ENCODE results near the gene LRP1-AS. TPM values are rescaled to one million over a fixed set of nuclear protein-coding genes. Genes with fewer than 3 reads are reported as not detected.
A peak's percentile ranks its signal among the peaks of the same experiment; 100 is the strongest.

The LRP1-AS gene
- total RNA-seq, 3 donors from 2014 or later: not detected

- intact Hi-C loops (cut with DNase I; ENCODE audit: low total_unique reads): no loop called here
- no peaks in the 10 kb centered on the region for H3K36me3 ChIP-seq
- no peaks in the 10 kb centered on the region for H3K27me3 ChIP-seq
- H3K27ac ChIP-seq: peak overlapping the region; percentile 10 to 69
- DNase-seq (ENCODE audit: low spot score in 2 of 2): no peak
- peaks cover 13 to 18% of the 10 kb centered on the region in 2 donors for H3K4me1 ChIP-seq
- H3K4me3 ChIP-seq: no peak overlapping the region
- H3K9me3 ChIP-seq: no peaks in the 10 kb centered on the region
- TF ChIP-seq POLR2AphosphoS5 (IDR thresholded peaks at IDR 0.05) (no peak), CTCF (IDR thresholded peaks at IDR 0.05) (no peak), POLR2A (IDR thresholded peaks at IDR 0.05) (no peak)
Observed at GRCh38 chr12:57154076-57154475, 6.7 kb upstream of the LRP1-AS start.

- no peak for DNase-seq (ENCODE audit: low spot score in 2 of 2)
- TF ChIP-seq POLR2AphosphoS5 (IDR thresholded peaks at IDR 0.05) (peak in 2 of 3 donors; percentile 33 to 34), POLR2A (IDR thresholded peaks at IDR 0.05) (no peak)
- no peaks in the 10 kb centered on the region for H3K9me3 ChIP-seq
- peak overlapping the region; percentile 77 to 91 for H3K27ac ChIP-seq
- H3K4me1 ChIP-seq: peaks cover 18 to 19% of the 10 kb centered on the region in 2 donors
- no peaks in the 10 kb centered on the region for H3K27me3 ChIP-seq
- no peak overlapping the region for H3K4me3 ChIP-seq
- intact Hi-C loops (cut with DNase I; ENCODE audit: low total_unique reads): no loop called here
- no peaks in the 10 kb centered on the region for H3K36me3 ChIP-seq
Observed at GRCh38 chr12:57153415-57153997, 6.1 kb upstream of the LRP1-AS start.

- intact Hi-C loops (cut with DNase I; ENCODE audit: low total_unique reads): no loop called here
- Histone ChIP-seq H3K36me3 (no peaks in the 10 kb centered on the region), H3K9me3 (no peaks in the 10 kb centered on the region), H3K27me3 (no peaks in the 10 kb centered on the region), H3K27ac (peak overlapping the region; percentile 77 to 91), H3K4me1 (peaks cover 18 to 19% of the 10 kb centered on the region in 2 donors), H3K4me3 (peak overlapping the region in 1 of 3 donors; percentile 36)
- DNase-seq (ENCODE audit: low spot score in 2 of 2): peak in 1 of 2 donors; percentile 47
- TF ChIP-seq CTCF (IDR thresholded peaks at IDR 0.05): no peak
- no peak for TF ChIP-seq POLR2A (IDR thresholded peaks at IDR 0.05)
- TF ChIP-seq POLR2AphosphoS5 (IDR thresholded peaks at IDR 0.05): peak in 1 of 3 donors; percentile 23
Observed at GRCh38 chr12:57152639-57153038, 5.2 kb upstream of the LRP1-AS start.

- TF ChIP-seq POLR2AphosphoS5 (IDR thresholded peaks at IDR 0.05) (peak in 1 of 3 donors; percentile 21), POLR2A (IDR thresholded peaks at IDR 0.05) (no peak)
- Histone ChIP-seq H3K27ac (peak overlapping the region; percentile 77 to 91), H3K4me1 (peaks cover 18 to 19% of the 10 kb centered on the region in 2 donors), H3K9me3 (no peaks in the 10 kb centered on the region), H3K4me3 (peak overlapping the region in 1 of 3 donors; percentile 36), H3K27me3 (no peaks in the 10 kb centered on the region), H3K36me3 (no peaks in the 10 kb centered on the region)
- intact Hi-C loops (cut with DNase I; ENCODE audit: low total_unique reads): no loop called here
- peak in 1 of 2 donors; percentile 44 for DNase-seq (ENCODE audit: low spot score in 2 of 2)
Observed at GRCh38 chr12:57151741-57152630, 4.6 kb upstream of the LRP1-AS start.

GRCh38 chr12:57150400-57151000 lies 3.1 kb upstream of the LRP1-AS start:
- Histone ChIP-seq H3K27ac (peak overlapping the region; percentile 77 to 91), H3K36me3 (no peaks in the 10 kb centered on the region), H3K9me3 (no peaks in the 10 kb centered on the region), H3K27me3 (no peaks in the 10 kb centered on the region), H3K4me1 (peaks cover 18 to 19% of the 10 kb centered on the region in 2 donors), H3K4me3 (no peak overlapping the region)
- intact Hi-C loops (cut with DNase I; ENCODE audit: low total_unique reads): no loop called here
- DNase-seq (ENCODE audit: low spot score in 2 of 2): no peak
- no peak for TF ChIP-seq CTCF (IDR thresholded peaks at IDR 0.05)
- no peak for TF ChIP-seq POLR2A (IDR thresholded peaks at IDR 0.05)
- no peak for TF ChIP-seq POLR2AphosphoS5 (IDR thresholded peaks at IDR 0.05)
